HUES48 (cell line): ENCODE measurements around the gene ARSK.
A peak's percentile ranks its signal among the peaks of the same experiment; 100 is the strongest.

Experiments
- H3K27ac ChIP-seq: one replicate; pipeline ENCODE4 v1.7.0; 2013; ENCODE audit warnings: low read depth, low read length, inconsistent platforms
- H3K27me3 ChIP-seq: 2 replicates; pipeline ENCODE4 v1.6.1; 2013; ENCODE audit warnings: mild to moderate bottlenecking, low read length; ENCODE audit not compliant: control insufficient read depth, insufficient read depth
- H3K36me3 ChIP-seq: 2 replicates; pipeline ENCODE4 v1.6.1; 2013; ENCODE audit warnings: low read length; ENCODE audit not compliant: control insufficient read depth, insufficient read depth
- H3K4me1 ChIP-seq: 2 replicates; pipeline ENCODE4 v1.6.1; 2013; ENCODE audit warnings: mild to moderate bottlenecking, low read length; ENCODE audit not compliant: control insufficient read depth, insufficient read depth
- H3K4me3 ChIP-seq: 2 replicates; pipeline ENCODE4 v1.5.1; 2013; ENCODE audit warnings: mild to moderate bottlenecking, low read depth, low read length
- H3K9ac ChIP-seq: 2 replicates; pipeline ENCODE4 v1.6.1; 2013; ENCODE audit warnings: mild to moderate bottlenecking, low read depth, low read length, moderate library complexity
- H3K9me3 ChIP-seq: 2 replicates; pipeline ENCODE4 v1.6.1; 2013; ENCODE audit warnings: low read length; ENCODE audit not compliant: control insufficient read depth, insufficient read depth

Gene ARSK

GRCh38 chr5:95530416-95530815 lies 24.5 kb upstream of the ARSK start:
- Histone ChIP-seq H3K4me3 (no peak overlapping the region), H3K36me3 (peaks cover 49% of the 10 kb centered on the region), H3K9me3 (no peaks in the 10 kb centered on the region)

GRCh38 chr5:95531491-95531890 lies 23.4 kb upstream of the ARSK start:
- Histone ChIP-seq H3K9me3 (no peaks in the 10 kb centered on the region), H3K9ac (no peak overlapping the region), H3K27ac (no peak overlapping the region), H3K4me3 (no peak overlapping the region), H3K27me3 (no peaks in the 10 kb centered on the region), H3K36me3 (peaks cover 52% of the 10 kb centered on the region), H3K4me1 (peaks cover 34% of the 10 kb centered on the region)

More at GRCh38 chr5:95530416-95530815, 24.5 kb upstream of the ARSK start:
- Histone ChIP-seq H3K27ac (no peak overlapping the region), H3K9ac (no peak overlapping the region), H3K27me3 (no peaks in the 10 kb centered on the region), H3K4me1 (peaks cover 34% of the 10 kb centered on the region)

GRCh38 chr5:95532415-95532814 lies 22.5 kb upstream of the ARSK start:
- H3K4me1 ChIP-seq: peaks cover 34% of the 10 kb centered on the region
- peak overlapping the region; percentile 57 for H3K27ac ChIP-seq
- H3K9ac ChIP-seq: no peak overlapping the region
- H3K4me3 ChIP-seq: peak overlapping the region; percentile 5; the same call in 1 of the 2 replicates
- H3K27me3 ChIP-seq: no peaks in the 10 kb centered on the region
- H3K36me3 ChIP-seq: peaks cover 53% of the 10 kb centered on the region
- H3K9me3 ChIP-seq: no peaks in the 10 kb centered on the region

GRCh38 chr5:95533106-95533505 lies 21.8 kb upstream of the ARSK start:
- Histone ChIP-seq H3K27me3 (no peaks in the 10 kb centered on the region), H3K27ac (peak overlapping the region; percentile 57), H3K9me3 (no peaks in the 10 kb centered on the region), H3K4me1 (peaks cover 34% of the 10 kb centered on the region), H3K36me3 (peaks cover 49% of the 10 kb centered on the region), H3K4me3 (no peak overlapping the region), H3K9ac (no peak overlapping the region)

- no peak overlapping the region for H3K9ac ChIP-seq
- no peak overlapping the region for H3K4me3 ChIP-seq
- H3K4me1 ChIP-seq: peaks cover 34% of the 10 kb centered on the region
- H3K27me3 ChIP-seq: no peaks in the 10 kb centered on the region
- no peaks in the 10 kb centered on the region for H3K9me3 ChIP-seq
- H3K27ac ChIP-seq: no peak overlapping the region
- peaks cover 45% of the 10 kb centered on the region for H3K36me3 ChIP-seq
Measured at GRCh38 chr5:95533761-95534160, 21.1 kb upstream of the ARSK start.

DNA sequence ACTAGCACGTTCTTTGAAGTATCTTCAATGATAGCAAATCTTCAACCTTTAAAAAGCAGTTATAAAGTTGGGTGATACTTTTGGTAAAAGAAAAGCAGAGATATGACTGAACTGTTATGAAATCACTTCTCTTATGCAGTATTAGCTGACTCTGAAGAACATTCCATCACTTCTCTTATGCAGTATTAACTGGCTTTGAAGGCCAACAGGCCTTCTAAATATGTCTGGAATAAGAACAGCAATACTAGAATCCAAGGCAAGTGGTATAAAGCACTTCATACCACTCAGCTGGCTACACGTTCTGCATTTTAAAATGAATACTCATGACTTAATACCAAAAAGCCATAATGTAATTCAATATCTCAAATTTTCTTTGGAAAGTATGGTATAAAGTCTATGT lies 17.4 kb upstream of the ARSK start:
- H3K27ac ChIP-seq: no peak overlapping the region
- H3K36me3 ChIP-seq: peaks cover 59% of the 10 kb centered on the region
- H3K9me3 ChIP-seq: no peaks in the 10 kb centered on the region
- no peaks in the 10 kb centered on the region for H3K27me3 ChIP-seq
- H3K4me3 ChIP-seq: no peak overlapping the region
- H3K9ac ChIP-seq: no peak overlapping the region
- peaks cover 20% of the 10 kb centered on the region for H3K4me1 ChIP-seq

DNA sequence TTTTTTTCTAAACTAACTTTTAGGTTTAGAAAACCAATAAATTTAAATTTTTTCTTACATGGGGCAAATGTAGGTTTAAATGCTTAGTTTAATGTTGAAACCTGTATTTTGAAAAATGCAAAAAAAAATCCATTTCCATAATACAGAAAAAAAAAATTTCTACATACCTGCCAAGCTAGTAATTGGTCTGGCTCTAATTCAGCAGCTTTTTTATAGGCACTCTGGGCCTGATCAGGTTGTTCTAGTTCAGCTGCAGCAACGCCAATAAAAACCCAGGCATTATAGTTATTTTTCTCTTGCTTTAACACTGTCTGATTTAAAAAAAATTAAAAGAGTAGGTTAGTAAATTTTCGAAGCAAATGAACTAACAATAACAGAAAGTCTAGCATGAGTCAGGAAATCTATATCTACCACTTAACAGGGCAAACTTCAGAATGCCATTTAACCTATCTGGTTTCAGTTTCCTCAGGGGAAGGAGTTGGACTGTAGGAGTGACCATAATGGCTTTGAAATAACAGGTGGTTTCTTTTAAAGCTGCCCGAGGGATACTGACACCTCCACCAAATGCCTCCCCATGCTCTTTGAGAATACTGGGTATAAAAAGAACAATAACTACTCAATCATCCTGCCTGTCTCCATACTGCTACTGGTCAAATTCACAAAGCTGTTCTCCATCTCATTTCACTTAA lies 11.7 kb upstream of the ARSK start:
- H3K36me3 ChIP-seq: peaks cover 91% of the 10 kb centered on the region
- no peak overlapping the region for H3K9ac ChIP-seq
- H3K4me3 ChIP-seq: no peak overlapping the region
- H3K27me3 ChIP-seq: no peaks in the 10 kb centered on the region
- H3K4me1 ChIP-seq: no peaks in the 10 kb centered on the region
- H3K9me3 ChIP-seq: no peaks in the 10 kb centered on the region
- H3K27ac ChIP-seq: no peak overlapping the region

- Histone ChIP-seq H3K4me1 (peaks cover 4% of the 10 kb centered on the region), H3K27ac (no peak overlapping the region), H3K4me3 (no peak overlapping the region), H3K27me3 (no peaks in the 10 kb centered on the region), H3K9me3 (no peaks in the 10 kb centered on the region), H3K9ac (no peak overlapping the region), H3K36me3 (peaks cover 73% of the 10 kb centered on the region)
Measured at GRCh38 chr5:95549030-95549429, 5.9 kb upstream of the ARSK start.

- peak overlapping the region; percentile 76 for H3K9ac ChIP-seq
- peak overlapping the region; percentile 91 for H3K27ac ChIP-seq
- H3K27me3 ChIP-seq: no peaks in the 10 kb centered on the region
- H3K4me3 ChIP-seq: peak overlapping the region; percentile 91
- peaks cover 13% of the 10 kb centered on the region for H3K4me1 ChIP-seq
- H3K36me3 ChIP-seq: peaks cover 21% of the 10 kb centered on the region
- H3K9me3 ChIP-seq: no peaks in the 10 kb centered on the region
Measured at GRCh38 chr5:95554331-95554646, 612 bp upstream of the ARSK start.

DNA sequence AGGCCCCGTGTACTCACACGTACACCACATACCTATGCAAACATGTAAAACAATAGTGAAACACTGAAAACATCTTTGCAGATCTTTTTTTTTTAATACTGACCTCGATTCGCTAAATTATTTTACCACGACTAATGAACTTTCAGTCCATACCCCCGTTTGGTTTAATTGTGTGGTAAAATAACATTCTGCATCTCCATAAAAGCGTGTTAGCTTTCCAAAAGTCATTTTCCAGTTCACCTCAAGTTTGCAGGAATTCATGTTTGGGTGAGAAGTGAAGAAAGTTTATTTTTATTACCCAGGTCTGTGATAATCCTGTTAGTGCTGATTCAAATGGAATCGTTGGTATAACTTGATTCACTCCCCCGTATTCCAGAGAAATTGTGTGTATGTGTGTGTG lies 652 bp downstream of the ARSK start:
- Histone ChIP-seq H3K4me3 (peak overlapping the region; percentile 91), H3K27me3 (no peaks in the 10 kb centered on the region), H3K9me3 (no peaks in the 10 kb centered on the region), H3K9ac (peak overlapping the region; percentile 76), H3K4me1 (peaks cover 13% of the 10 kb centered on the region), H3K36me3 (peaks cover 10% of the 10 kb centered on the region), H3K27ac (peak overlapping the region; percentile 91)

DNA sequence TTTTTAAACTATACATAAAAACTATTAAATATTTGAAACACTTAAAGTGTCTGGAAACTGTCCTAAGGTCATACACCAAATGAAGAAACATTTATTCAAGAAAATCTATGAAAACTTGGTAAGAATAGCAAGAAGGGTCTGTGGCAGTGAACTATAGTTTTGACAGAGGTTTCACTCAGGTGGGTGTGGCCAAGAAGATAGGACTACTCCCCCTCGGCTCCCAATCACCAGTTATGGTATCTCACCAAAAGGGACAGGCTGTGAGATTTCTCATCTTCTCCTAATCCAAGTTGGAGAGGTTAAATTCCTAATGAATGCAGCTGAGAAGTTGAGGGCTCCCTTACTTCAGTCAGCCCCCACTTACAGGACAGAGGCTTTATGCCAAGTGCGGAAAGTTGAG lies 2.9 kb downstream of the ARSK start:
- H3K9ac ChIP-seq: no peak overlapping the region
- H3K4me1 ChIP-seq: peaks cover 13% of the 10 kb centered on the region
- H3K27me3 ChIP-seq: no peaks in the 10 kb centered on the region
- no peak overlapping the region for H3K27ac ChIP-seq
- peaks cover 3% of the 10 kb centered on the region for H3K36me3 ChIP-seq
- H3K4me3 ChIP-seq: no peak overlapping the region
- H3K9me3 ChIP-seq: no peaks in the 10 kb centered on the region
